Measurements from ENCODE around the gene ARMC9.
"Not testable (repeated sequence)": the region's sequence is repeated elsewhere in the genome, so short reads cannot be mapped to it uniquely, and the experiment has no call there.

The ARMC9 gene

GRCh38 chr2:231387904-231388724 is 189.7 kb downstream of the ARMC9 start:
- no peak for DNase-seq

- DNase-seq, result no peak
These were observed 190.4 kb downstream of the ARMC9 start for GRCh38 chr2:231388725-231389346.

- no peak for DNase-seq
These were observed 192.2 kb downstream of the ARMC9 start for GRCh38 chr2:231390667-231391066.

GRCh38 chr2:231391981-231392380 is 193.6 kb downstream of the ARMC9 start:
- no peak for DNase-seq

- no peak for DNase-seq
These were observed 194.2 kb downstream of the ARMC9 start for GRCh38 chr2:231392431-231393148.

GRCh38 chr2:231393149-231394131 is 195.0 kb downstream of the ARMC9 start:
- no peak for DNase-seq

GRCh38 chr2:231394211-231395141 is 196.0 kb downstream of the ARMC9 start:
- DNase-seq, result no peak

GRCh38 chr2:231395188-231396057 is 197.0 kb downstream of the ARMC9 start, which contains the start of gene B3GNT7:
B3GNT7 (plus strand) TSS chr2:231395710; CDS start chr2:231395804, 94 bp downstream.
- DNase-seq, result no peak

- no peak for DNase-seq
These were observed 197.8 kb downstream of the ARMC9 start for GRCh38 chr2:231396058-231396821.

- no peak for DNase-seq
These were observed 198.8 kb downstream of the ARMC9 start for GRCh38 chr2:231397011-231397927.

- DNase-seq, result no peak
These were observed 199.5 kb downstream of the ARMC9 start for GRCh38 chr2:231397928-231398294.

- DNase-seq, result no peak
These were observed 200.2 kb downstream of the ARMC9 start for GRCh38 chr2:231398585-231398984.

GRCh38 chr2:231399046-231399852 is 200.8 kb downstream of the ARMC9 start:
- no peak for DNase-seq

- no peak for DNase-seq
These were observed 201.6 kb downstream of the ARMC9 start for GRCh38 chr2:231399853-231400680.

- not testable (repeated sequence) for DNase-seq
These were observed 202.2 kb downstream of the ARMC9 start for GRCh38 chr2:231400681-231401080.

GRCh38 chr2:231401101-231401500 is 202.7 kb downstream of the ARMC9 start:
- not testable (repeated sequence) for DNase-seq

Measured in RPMI8226 (cell line).